ENCODE results near the gene PACRG.

- TF ChIP-seq GATA2 (IDR thresholded peaks at IDR 0.05; ENCODE audit: low read depth, low read length) (no peak), GATA3 (IDR thresholded peaks at IDR 0.05; ENCODE audit: low read depth, low read length) (no peak)
Measured at GRCh38 chr6:162710936-162711335, 16.8 kb upstream of the PACRG start.
